ENCODE data around the gene RTN4RL1.
"Not testable (repeated sequence)": the region's sequence is repeated elsewhere in the genome, so short reads cannot be mapped to it uniquely, and the experiment has no call there.

The RTN4RL1 gene

GRCh38 chr17:1997927-1998742, 27.0 kb downstream of the RTN4RL1 start:
- DNase-seq = no peak

DNA sequence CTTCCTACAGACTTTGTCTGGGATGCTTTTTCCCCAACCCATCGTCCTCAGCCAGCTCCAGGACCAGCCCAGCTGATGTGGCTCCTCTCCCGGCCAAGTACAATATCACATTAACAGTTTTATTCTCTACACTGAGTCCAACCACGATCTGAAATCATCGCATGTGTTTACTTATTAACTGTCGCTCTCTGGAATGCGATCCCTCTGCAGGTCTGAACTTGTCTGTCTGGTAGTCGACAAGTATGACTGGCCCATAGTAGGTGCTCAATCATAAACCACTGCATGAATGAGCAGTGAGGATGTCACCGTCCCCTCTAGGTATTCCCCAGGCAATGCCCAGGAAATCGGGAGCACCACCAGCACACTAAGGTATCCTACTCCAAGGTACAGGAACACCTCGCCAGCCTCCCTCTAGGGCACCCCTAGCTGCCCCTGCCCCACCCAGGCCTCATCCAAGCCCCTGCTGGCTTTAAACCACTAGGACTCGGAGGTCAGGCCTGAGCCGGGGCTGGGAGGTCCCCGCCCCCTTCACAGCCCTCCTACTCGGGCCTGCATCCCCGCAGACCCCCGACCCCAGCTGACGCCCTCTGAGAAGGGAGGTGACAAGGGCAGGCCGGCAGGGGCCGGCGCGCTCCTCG, 27.7 kb downstream of the RTN4RL1 start:
- DNase-seq = no peak

- DNase-seq = no peak
These were observed 28.3 kb downstream of the RTN4RL1 start for GRCh38 chr17:1996800-1997288.

DNA sequence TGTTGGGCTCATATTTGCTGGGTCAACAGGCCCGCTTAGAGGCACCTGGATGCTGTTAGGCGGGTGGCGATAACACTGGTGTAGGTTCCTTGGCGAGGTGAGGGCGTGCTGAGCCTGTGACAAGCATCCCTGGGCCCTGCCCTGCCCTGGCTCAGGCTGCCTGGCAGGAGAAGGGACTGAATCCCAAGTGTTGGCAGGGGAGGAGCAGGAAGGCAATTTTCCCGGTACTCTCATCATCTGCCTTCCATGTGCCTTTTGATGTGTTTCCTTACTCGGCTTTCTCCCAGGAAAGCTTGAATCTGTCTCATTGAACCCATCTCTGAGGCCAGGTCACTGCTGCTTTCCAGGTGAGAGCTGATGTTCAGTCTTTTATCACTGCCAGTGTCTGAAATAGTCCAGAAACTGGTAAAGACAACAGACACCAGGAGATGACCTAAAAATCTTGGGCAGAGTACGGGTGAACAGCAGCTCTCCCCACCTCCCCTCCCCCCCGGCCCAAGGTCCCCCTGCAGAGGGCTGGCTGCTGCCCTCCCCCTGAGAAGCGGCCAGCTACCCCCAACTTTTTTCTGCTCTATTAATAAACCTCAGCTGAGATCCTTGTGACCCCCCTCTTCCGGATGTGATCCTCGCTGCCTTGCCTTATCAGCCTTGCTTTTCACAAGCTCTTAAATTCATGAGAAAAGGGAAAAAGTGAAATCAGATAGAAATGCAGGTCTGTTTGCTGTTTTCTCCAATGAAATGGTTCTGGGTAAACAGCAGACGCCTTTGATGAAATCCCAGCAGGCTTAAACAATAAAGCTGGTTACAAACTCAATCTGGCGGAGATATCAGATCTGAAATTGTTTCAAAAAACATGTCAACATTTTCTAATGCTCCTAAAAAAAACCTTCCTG, 29.0 kb downstream of the RTN4RL1 start:
- DNase-seq = no peak

- no peak for DNase-seq
These were observed 29.7 kb downstream of the RTN4RL1 start for GRCh38 chr17:1995321-1995892.

- no peak for DNase-seq
These were observed 30.4 kb downstream of the RTN4RL1 start for GRCh38 chr17:1994707-1995106.

DNA sequence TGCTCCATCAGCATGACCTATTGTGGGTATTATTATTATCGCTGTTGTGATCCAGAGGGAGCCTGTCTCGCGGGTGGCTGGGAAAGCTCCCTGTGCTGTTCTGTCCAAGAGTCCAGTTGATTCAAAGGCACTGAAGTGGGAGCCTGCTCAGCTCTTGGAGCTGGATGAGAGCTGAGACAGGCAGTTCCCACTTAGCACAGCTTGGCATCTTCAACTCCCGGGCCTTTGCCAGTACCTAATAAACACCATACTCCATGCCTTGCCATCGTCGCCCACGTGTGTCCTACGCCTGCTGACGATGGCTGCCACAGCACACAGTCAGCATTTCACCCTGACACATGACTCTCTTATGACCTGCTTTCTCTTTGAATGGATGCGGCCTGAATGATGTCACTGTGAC, 32.6 kb downstream of the RTN4RL1 start:
- DNase-seq = no peak

GRCh38 chr17:1989135-1989534, 36.0 kb downstream of the RTN4RL1 start:
- DNase-seq = peak; percentile 94

GRCh38 chr17:1986783-1987451, 38.2 kb downstream of the RTN4RL1 start:
- DNase-seq = no peak

DNA sequence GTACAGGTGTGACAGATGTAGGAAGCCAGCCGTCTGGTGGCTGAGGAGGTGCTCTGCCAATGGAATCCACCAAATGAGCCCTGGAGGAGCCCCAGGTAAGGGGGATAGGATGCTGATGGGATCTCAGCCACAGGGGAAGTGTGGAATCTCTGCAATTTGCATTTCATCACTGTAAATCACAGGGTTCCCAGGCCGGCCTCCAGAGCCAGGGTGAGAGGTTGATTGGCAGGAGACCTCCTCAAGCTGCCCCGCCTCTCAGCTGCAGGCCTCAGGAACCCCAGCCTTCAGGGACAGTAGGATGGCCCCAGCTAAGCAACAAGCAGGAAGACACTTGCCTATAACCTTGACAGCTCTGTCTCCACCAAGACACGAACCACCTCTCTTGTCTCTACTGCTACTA, 39.4 kb downstream of the RTN4RL1 start:
- no peak for DNase-seq

DNA sequence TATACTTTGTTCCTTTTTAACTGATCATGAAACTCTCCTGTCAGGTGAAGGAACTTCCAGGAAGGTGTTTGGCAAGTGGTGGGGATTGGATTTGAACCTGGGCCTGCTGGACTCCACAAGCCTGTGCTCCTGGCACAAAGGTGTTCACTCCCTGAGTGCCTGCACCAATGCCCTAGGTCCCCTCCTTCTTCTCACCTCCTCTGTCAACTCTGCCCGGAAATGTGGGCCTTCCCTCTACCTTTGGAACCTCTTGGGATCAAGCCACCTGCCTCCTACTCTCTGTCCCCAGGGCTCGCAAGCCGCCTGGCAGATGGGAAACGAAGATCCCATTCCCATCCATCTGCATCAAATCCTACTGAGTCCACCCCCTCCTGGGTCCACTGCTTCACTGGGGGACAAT, 40.0 kb downstream of the RTN4RL1 start:
- DNase-seq = no peak

DNA sequence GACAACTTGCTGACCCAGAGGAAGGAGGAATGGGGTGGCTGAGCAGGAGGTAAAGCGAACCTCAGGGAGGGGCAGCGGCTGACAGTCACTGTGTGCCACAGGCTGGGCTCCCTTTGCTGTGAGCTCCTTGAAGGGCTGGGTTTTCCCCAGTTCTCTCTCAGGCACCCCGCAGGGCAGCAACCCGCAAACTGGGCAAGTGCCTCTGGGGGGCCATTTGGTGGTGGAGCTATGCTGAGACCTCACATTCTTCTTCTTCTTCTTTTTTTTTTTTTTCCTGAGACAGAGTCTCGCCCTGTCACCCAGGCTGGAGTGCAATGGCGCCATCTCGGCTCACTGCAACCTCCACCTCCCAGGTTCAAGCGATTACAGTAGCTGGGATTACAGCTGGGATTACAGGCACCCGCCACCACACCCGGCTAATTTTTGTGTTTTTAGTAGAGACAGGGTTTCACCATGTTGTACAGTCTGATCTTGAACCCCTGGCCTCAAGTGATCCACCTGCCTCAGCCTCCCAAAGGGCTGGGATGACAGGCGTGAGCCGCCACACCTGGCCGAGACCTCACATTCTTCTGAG, 42.3 kb downstream of the RTN4RL1 start:
- DNase-seq = not testable (repeated sequence)

- no peak for DNase-seq
These were observed 44.4 kb downstream of the RTN4RL1 start for GRCh38 chr17:1980665-1981250.

DNA sequence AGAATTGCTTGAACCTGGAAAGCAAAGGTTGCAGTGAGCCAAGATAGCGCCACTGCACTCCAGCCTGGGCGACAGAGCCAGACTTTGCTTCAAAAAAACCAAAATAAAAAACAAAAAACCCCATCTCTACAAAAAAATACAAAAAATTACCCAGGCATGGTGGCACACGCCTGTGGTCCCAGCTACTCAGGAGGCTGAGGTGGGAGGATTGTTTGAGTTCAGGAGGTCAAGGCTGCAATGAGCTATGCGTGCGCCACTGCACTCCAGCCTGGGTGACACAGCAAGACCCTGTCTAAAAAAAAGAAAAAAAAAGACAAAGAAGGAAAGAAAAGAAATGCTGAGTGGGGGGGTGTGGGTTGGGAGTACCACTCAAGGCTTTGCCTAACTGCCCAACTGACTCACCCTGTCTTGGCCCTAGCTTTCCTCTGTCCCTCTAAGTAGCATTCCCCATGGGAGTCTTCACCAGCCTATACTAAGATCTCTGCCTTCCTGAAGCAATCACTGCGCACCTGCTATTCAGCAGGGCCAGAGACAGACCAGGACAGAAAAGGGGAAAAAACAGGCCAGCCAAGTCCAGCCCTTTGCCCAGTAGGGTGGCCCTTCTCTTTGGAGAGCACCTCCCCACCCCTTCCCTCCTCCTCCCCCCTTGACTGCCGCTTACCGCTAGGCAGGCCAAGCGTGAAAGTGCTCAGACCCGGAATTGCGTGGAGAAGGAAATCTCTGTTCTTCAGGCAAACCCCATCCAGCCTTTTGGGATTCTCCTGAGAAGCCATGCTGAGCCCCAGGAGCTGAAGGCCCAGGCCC, 45.8 kb downstream of the RTN4RL1 start:
- DNase-seq = no peak

- DNase-seq = no peak
These were observed 46.7 kb downstream of the RTN4RL1 start for GRCh38 chr17:1978396-1978949.

DNA sequence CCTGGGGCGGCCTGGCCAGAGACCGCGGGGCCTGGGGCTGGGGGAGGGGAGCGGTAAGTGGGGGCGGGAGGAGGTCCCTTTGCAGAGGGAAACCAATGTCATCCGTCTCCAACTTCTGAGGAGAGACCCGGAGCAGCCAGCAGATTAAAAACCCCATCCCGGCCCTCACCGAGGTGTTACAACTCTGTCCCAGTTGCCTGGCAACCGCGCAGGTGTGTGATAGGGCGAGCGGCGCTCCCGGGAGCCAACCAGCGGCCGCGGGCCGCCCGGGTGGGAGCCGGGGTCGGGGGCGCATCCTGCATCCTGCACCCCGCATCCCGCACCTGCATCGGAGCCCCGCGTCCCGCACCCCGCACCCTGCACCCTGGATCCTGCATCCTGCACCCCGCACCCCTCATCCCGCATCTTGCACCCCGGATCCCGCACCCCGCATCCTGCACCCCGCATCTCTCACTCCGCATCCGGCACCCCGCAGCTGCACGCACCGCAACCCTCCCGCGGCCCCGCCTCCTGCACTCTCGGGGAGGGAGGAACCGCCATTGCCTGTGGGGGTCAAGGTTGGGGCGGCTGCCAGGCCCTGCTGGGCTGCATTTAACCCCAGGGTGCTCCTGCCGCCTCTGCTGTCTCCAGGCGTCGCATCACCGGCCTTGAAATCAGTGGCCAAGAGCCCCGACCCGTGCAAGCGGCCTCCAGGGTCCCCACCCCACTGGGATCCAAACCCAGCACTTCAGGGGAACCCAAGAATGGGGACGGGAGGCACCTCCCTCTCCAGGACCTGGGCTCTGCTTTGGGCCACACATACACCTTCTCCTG, 47.3 kb downstream of the RTN4RL1 start:
- DNase-seq = no peak

DNA sequence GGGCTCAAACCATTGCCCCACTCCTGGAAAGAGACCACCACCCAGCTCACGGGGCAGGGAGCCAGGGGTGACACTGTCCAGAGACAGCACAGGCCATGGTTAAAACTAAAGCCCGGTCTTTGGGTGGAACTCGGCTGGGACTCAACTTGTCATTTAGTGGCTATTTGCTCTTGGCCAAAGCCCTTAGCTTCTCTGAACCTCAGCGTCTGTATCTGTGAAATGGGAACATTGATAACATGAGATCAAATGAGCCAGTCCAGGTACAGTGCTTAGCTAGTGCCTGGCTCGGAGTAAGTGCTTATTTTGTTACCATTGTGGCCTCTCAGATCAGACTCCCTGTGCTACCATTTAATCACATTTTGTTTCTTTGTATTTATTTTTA, 48.5 kb downstream of the RTN4RL1 start:
- DNase-seq = no peak

GRCh38 chr17:1976000-1976682, 49.0 kb downstream of the RTN4RL1 start:
- no peak for DNase-seq

DNA sequence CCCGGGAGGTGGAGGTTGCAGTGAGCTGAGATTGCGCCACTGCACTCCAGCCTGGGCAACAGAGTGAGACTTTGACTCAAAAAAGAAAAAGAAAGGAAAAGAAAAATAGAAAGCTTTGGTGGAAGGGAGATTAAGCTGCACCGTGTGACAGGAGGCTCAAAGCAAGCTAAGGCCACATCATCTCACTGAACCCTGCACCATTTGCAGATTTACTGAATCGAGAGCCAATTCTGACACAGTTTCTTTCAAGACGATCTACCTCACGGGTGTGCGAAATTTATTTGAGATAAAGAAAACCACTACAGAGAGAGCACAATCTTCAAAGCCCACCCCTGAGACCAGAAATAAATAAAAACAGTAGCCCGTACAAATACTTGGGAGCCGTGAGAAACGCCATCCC, 49.6 kb downstream of the RTN4RL1 start:
- no peak for DNase-seq
